ENCODE results near the gene RBM5.
"Not testable (repeated sequence)": the region's sequence is repeated elsewhere in the genome, so short reads cannot be mapped to it uniquely, and the experiment has no call there.

RBM5 gene

DNA sequence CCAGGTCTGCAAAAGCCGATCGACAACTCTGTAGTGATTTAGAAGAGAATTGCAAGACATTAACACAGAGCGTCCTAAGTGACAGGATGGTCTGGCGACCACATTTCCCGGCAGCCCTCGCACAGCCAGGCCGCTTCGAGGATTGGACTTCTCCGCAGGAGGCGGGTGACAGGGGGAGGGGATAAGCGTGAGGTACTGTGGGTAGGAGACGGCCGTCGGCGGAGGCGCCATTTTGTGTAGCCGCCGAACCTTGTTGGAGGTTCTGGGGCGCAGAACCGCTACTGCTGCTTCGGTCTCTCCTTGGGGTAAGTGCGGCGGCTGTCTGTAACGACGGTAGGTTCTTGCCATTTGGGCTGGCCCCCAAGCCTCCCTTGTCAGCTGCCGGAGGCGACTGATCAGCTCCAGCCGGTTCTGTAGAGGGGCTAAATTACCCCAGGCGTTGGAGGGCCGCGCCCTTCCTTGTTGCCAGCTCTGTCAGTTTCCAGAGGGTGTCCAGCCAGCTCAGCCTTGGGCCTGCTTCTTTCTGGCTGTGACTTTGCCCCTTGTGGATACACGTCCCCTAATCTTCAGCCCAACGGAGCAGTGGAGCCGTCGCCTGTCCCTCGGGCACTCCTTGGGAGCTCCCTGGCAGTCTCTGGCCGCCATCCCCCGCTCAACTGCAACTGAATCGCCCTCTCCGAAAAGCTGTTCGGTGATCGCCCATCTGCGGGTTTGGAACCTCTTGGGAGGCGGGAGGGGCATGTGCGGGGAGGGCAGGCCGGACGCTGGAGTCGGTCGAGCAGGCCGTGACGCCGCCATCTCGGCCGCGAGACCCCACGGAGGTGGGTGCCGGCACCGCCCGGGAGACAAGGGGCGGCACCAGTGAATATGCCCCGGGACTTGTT, at the start of gene RBM5:
Gene RBM5 (plus strand): TSS at position 195 of the 884 bp plus-strand sequence. CDS start 1,516 bp downstream, outside the sequence.
- peak; percentile 29 to 95 (median 87) for DNase-seq

DNA sequence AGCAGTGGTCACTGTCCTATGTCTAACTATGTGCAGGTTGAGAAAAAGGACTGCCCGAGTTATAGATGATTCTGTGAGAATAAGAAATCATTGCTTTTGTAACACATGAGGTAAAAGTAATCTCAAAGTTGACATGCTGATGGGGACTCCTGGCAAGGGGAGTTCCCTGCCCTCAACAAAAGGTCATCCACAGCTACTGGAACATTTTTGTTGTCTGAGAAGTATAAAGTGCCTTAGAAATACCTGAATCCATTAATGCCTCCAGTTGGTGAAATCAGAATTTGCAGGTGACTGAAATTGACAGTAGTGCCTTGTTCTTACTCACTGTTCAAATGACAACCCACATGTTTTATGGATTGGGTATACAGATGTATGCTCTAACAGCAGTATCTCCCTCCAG, 43.7 kb upstream of the RBM5 start:
- DNase-seq: no peak

DNA sequence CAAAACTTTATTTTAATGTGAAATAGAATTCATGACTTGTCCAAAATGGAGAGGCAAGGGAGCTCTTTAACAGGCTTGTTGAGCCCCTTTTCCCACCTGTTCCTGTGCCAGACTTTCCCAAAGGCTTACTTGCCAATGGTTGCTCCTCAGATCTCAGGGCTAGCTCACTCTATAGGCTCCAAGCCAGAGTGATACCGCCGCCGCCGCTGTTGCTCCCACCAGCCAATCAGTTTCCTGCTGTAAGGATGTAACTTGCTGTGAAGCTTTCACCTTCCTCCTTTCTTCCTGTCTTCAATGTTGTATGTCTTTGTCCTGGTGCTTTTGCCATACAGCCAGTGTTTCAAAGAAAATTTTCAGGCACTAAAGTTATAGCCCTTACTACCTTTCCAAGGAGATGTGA, 41.3 kb upstream of the RBM5 start:
- no peak for DNase-seq

GRCh38 chr3:50050361-50050760, 38.4 kb upstream of the RBM5 start:
- DNase-seq: no peak

GRCh38 chr3:50057756-50058155, 31.0 kb upstream of the RBM5 start:
- DNase-seq: no peak

DNA sequence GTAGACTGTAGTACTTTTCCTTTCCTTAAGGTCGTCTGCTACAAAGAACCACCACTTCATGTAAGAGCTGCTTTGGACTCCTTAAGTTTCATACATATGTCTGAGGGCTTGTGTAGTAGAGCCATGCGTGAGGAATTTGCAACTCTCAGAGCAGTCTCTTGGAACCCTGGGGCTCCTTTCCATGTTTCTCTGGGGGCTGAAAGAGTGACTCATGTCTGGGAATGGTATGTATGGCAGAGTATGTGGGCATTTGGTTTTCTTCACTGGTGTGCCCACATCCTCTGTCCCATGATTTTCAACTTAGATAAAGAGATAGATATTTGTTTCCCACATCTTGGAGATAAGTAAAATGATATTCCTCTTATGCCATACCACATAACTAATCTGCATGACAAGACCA, 20.6 kb upstream of the RBM5 start:
- peak in 1 of 51 donors; percentile 2 for DNase-seq

GRCh38 chr3:50078091-50078490, 10.6 kb upstream of the RBM5 start:
- DNase-seq: no peak

- DNase-seq: no peak
Observed at GRCh38 chr3:50078622-50079021, 10.1 kb upstream of the RBM5 start.

GRCh38 chr3:50084951-50085350, 3.8 kb upstream of the RBM5 start:
- not testable (repeated sequence) for DNase-seq

GRCh38 chr3:50089609-50089945, 858 bp downstream of the RBM5 start:
- peak in 14 of 51 donors; percentile 4 to 53 (median 27) for DNase-seq

DNA sequence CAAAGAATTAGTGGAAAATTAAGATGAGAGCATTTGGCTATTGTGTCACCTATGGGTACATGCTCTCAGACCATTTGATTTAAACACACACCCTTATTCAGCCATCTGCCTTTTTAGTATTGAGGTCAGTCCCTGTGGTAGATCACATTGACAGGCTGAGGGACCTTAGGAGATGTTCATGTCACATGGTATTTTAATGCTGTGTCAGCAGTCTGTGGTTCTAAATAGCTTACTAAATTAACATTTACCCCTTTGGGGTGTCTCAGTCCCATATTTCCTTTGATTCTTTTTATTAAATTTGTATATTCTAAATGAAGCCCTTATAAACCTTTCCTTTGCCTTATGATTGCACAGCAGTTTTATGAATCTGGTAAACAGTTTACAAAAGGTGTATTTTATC, 2.3 kb downstream of the RBM5 start:
- DNase-seq: no peak

DNA sequence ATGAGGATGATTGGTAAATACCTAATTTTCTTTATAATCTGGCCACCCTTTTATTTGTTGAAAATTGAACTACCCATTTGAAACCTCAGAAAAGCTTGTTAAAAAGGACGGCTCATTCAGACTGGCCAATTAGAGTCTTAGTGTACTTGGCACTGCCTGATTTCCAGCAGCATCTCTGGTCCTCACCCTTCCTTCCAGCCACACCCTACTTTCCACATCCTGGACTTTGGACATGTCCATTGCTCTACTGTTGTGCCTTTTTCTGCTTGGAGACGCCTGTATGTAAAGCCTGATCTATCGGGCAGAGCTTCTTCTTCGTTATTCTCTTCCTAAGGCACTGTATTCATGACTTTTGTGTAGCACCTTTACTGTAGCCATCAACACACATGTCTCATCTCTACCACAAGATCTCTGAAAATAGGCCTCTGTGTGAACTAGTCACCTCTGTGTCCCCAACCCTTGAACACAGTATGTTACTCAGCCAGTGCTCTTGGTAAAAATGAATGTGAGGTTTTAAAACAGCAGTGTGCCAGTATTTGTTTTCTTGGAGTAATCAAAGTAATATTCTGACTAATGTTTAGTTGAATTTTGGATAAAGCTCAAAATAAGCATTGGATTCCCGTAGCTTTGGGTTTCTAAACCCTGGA, 6.8 kb downstream of the RBM5 start:
- no peak for DNase-seq

GRCh38 chr3:50100386-50100785, 11.7 kb downstream of the RBM5 start:
- no peak for DNase-seq

GRCh38 chr3:50100956-50101845, 12.5 kb downstream of the RBM5 start:
- DNase-seq: peak in 1 of 51 donors; percentile 44

- DNase-seq: no peak
Observed at GRCh38 chr3:50102558-50102957, 13.8 kb downstream of the RBM5 start.

- no peak for DNase-seq
Observed at GRCh38 chr3:50111757-50112156, 23.0 kb downstream of the RBM5 start.

- DNase-seq: peak in 1 of 51 donors; percentile 40
Observed at GRCh38 chr3:50112462-50112861, 23.7 kb downstream of the RBM5 start.

- no peak for DNase-seq
Observed at GRCh38 chr3:50117120-50117519, 28.4 kb downstream of the RBM5 start.

GRCh38 chr3:50118237-50118636, 29.5 kb downstream of the RBM5 start:
- DNase-seq: no peak

- no peak for DNase-seq
Observed at GRCh38 chr3:50119786-50120185, 31.1 kb downstream of the RBM5 start.

DNA sequence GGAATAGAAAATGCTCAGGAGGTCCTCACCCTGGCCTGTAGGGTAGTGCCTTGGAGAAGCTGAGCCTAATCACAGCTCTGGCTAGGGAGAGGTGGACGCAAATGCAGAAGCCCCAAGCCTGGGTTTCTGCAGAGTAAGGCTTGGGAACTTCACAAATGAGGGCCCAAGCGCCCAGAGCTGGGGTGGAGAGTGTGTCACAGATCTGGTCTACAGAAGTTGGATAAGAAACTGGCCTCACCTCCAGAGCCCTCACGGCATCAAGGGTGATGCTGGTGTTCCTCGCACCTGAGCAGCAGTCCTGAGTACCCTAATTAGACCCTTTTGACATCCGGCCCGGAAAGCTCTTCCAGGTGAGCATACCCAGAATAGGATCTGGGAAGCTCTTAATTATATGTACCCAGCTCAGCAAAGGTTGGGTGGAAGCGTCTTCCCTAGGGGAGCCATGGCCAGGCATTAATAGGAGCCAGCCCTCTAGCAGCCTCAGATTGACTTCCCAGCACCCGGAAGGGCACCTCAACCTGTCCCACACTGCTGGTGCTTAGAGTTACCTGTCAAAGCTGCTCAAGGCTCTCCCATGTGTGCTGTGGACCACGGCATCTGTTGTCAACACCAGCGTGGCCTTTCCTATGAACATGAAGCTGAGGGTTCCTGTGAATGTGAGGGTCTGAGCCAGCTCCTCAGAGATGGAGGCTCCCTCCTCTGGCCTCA, 31.8 kb downstream of the RBM5 start:
- DNase-seq: no peak

Measured in hypothalamus (tissue), 51 donors.